PC-9 (cell line): Measurements from ENCODE around the gene SLC26A2. TPM values are rescaled to one million over a fixed set of nuclear protein-coding genes. Genes with fewer than 3 reads are reported as not detected.
A peak's percentile ranks its signal among the peaks of the same experiment; 100 is the strongest.

Experiments used
- BruUV-seq: library from RNA; stranded (reverse); fragments of 400-500 nt; replicated peaks from 2 replicates; lab custom pipeline; 2021; lab: Mats Ljungman, UMichigan
- CTCF ChIA-PET: fragments of 300-600 bp; sonication (Branson Sonifier 250); formaldehyde crosslinking; loops from one replicate; lab custom pipeline; 2022; ENCODE audit warnings: antibody characterized with exemption; lab: Charles Lee
- POLR2A ChIA-PET: fragments of 300-600 bp; sonication (Branson Sonifier 250); formaldehyde crosslinking; loops from one replicate; lab custom pipeline; 2022; ENCODE audit warnings: antibody characterized with exemption; ENCODE audit not compliant: unreplicated experiment; lab: Charles Lee
- DNase-seq, 2 experiments: peaks; one replicate each; pipeline versions ENCODE4 v3.0.0 to v3.0.0-alpha.2; 2015 to 2022; ENCODE audit warnings: mixed read lengths in 1 of 2
- H2AFZ ChIP-seq: fragments of 200-600 bp; sonication (generic); 2 replicates; pipeline ENCODE4 v1.8.1; 2017; ENCODE audit warnings: antibody characterized with exemption
- H3F3A ChIP-seq: fragments of 200-600 bp; sonication (generic); 2 replicates; pipeline ENCODE4 v1.8.1; 2017; ENCODE audit warnings: antibody characterized with exemption, mild to moderate bottlenecking, low read depth; ENCODE audit not compliant: insufficient read depth
- H3K27ac ChIP-seq: fragments of 200-600 bp; sonication (generic); 2 replicates; pipeline ENCODE4 v1.6.1; 2016; ENCODE audit warnings: mixed run types
- H3K27me3 ChIP-seq: fragments of 200-600 bp; sonication (generic); 2 replicates; pipeline ENCODE4 v1.6.1; 2016; ENCODE audit warnings: low read depth, mixed run types; ENCODE audit not compliant: insufficient read depth
- H3K36me3 ChIP-seq: fragments of 200-600 bp; sonication (generic); 2 replicates; pipeline ENCODE4 v1.6.1; 2016; ENCODE audit warnings: low read depth, mixed run types
- H3K4me1 ChIP-seq: fragments of 200-600 bp; sonication (generic); replicated peaks from 2 replicates; pipeline ENCODE4 v1.6.1; 2016; ENCODE audit warnings: mixed run types; ENCODE audit not compliant: insufficient read depth
- H3K4me2 ChIP-seq: fragments of 200-600 bp; sonication (generic); 2 replicates; pipeline ENCODE4 v1.6.1; 2017; ENCODE audit warnings: mixed run types
- H3K4me3 ChIP-seq: fragments of 200-600 bp; sonication (generic); 2 replicates; pipeline ENCODE4 v1.6.1; 2016; ENCODE audit warnings: mixed run types
- H3K79me2 ChIP-seq: fragments of 200-600 bp; sonication (generic); 2 replicates; pipeline ENCODE4 v1.6.1; 2017; ENCODE audit warnings: low read depth, mixed run types
- H3K9me2 ChIP-seq: fragments of 200-600 bp; sonication (generic); 2 replicates; pipeline ENCODE4 v1.8.1; 2017; ENCODE audit warnings: mild to moderate bottlenecking; ENCODE audit not compliant: insufficient read depth
- H3K9me3 ChIP-seq: fragments of 200-600 bp; sonication (generic); 2 replicates; pipeline ENCODE4 v1.8.1; 2016; ENCODE audit warnings: low read depth; ENCODE audit not compliant: insufficient read depth
- H4K20me1 ChIP-seq: fragments of 200-600 bp; sonication (generic); 2 replicates; pipeline ENCODE4 v1.8.1; 2017; ENCODE audit not compliant: insufficient read depth
- EZH2 ChIP-seq: fragments of 200-600 bp; sonication (generic); IDR thresholded peaks from 2 replicates; pipeline ENCODE4 v1.8.0; 2017; ENCODE audit warnings: antibody characterized with exemption, low read depth
- intact Hi-C: fragments of 100-400 bp; cut with micrococcal nuclease; formaldehyde crosslinking; loops from one replicate; pipeline ENCODE4 v1.10.0; 2022; ENCODE audit not compliant: unreplicated experiment
- total RNA-seq: library from RNA; stranded (reverse); gene quantifications from 2 replicates; pipeline ENCODE4 v1.2.3, GENCODE V29; 2021
- TF ChIP-seq, protein P1 (sequence below): fragments of 200-600 bp; sonication (generic); conservative IDR thresholded peaks from 2 replicates; pipeline ENCODE4 v1.6.1; 2017; ENCODE audit warnings: mixed run types, antibody characterized with exemption, mild to moderate bottlenecking, moderate library complexity

The SLC26A2 gene
- total RNA-seq, 1 experiment from 2014 or later, result 13.5 TPM

DNA sequence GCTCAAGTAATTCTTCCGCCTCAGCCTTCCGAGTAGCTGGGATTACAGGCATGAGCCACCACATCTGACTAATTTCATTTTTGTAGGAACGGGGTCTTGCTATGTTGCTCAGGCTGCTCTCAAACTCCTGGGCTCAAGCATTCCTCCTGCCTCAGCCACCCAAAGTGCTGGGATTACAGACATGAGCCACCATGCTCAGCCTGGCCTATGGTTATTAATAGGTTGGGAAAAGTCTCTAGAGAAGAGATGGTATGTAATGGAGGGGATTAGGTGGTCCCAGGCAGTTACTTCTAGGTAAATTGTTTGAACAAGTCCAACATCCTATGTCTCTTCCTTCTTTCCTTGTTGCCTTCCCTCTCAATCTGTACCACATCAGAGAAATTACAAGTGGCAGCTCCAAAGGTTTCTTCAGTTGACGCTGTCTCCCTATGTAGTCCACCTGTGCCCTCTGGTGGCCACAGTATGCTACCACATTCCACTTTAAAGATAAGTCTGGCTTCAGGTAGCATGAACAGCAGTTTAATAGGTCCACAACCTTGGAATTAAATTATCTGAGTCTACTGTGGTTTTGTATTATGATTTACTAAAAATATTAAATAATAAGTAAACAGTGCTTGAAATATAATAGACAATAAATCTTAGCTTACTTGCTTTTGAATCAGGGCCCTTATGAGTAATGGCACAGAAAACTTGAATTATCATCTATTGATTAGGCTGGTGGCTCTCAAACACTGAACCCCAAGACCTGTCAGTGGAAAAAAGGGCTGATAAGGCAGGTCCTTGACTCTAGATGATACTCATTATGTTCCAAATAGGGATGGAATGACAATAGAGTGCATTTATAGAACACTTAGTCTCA lies 30.2 kb downstream of the SLC26A2 start:
- CTCF ChIA-PET, result interaction anchor here (0.5 to 2.2 kb wide), 17 partner anchors 9 to 444 kb away, joined by 3 to 22 read pairs (median 3); partner anchors contain the start of gene TIGD6
- Histone ChIP-seq H3K79me2 (no peaks in the 10 kb centered on the region), H3K9me2 (no peaks in the 10 kb centered on the region), H3F3A (peaks cover 8% of the 10 kb centered on the region), H3K27me3 (no peaks in the 10 kb centered on the region), H3K4me3 (no peak overlapping the region), H3K4me2 (no peak overlapping the region), H4K20me1 (no peaks in the 10 kb centered on the region), H2AFZ (no peak overlapping the region), H3K4me1 (peaks cover 15% of the 10 kb centered on the region), H3K27ac (no peak overlapping the region), H3K36me3 (no peaks in the 10 kb centered on the region), H3K9me3 (no peaks in the 10 kb centered on the region)
- POLR2A ChIA-PET, result no interaction called here
- DNase-seq, result peak; percentile 62 to 70
- intact Hi-C loops, result loop anchor here (1.0 to 5.0 kb wide), 5 partner anchors 28 to 362 kb away; no protein-coding TSS in a partner anchor
- BruUV-seq, result no TSS peak
- TF ChIP-seq, protein P1, sequence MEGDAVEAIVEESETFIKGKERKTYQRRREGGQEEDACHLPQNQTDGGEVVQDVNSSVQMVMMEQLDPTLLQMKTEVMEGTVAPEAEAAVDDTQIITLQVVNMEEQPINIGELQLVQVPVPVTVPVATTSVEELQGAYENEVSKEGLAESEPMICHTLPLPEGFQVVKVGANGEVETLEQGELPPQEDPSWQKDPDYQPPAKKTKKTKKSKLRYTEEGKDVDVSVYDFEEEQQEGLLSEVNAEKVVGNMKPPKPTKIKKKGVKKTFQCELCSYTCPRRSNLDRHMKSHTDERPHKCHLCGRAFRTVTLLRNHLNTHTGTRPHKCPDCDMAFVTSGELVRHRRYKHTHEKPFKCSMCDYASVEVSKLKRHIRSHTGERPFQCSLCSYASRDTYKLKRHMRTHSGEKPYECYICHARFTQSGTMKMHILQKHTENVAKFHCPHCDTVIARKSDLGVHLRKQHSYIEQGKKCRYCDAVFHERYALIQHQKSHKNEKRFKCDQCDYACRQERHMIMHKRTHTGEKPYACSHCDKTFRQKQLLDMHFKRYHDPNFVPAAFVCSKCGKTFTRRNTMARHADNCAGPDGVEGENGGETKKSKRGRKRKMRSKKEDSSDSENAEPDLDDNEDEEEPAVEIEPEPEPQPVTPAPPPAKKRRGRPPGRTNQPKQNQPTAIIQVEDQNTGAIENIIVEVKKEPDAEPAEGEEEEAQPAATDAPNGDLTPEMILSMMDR, result peak; percentile 97
- no peak for TF ChIP-seq EZH2

DNA sequence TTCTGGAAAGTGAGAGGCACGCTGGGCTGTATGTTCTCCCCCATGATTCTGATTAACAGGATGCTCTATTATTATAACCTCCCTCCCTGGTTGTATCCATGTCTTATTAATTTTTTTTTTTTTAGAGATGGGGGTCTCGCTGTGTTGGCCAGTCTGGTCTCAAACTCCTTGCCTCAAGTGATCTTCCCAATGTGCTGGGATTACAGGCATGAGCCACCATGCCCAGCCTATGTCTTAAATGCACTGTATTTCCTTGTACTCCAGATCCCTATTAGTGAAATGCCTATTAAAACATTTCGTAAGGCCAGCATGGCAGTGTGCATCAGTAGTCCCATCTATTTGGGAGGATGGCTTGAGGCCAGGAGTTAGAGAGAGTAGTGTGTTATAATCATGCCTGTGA lies 32.9 kb downstream of the SLC26A2 start:
- Histone ChIP-seq H3K27ac (no peak overlapping the region), H2AFZ (no peak overlapping the region), H4K20me1 (no peaks in the 10 kb centered on the region), H3K4me3 (no peak overlapping the region), H3F3A (peaks cover under 1% of the 10 kb centered on the region; the same call in 1 of the 2 replicates), H3K36me3 (no peaks in the 10 kb centered on the region), H3K9me2 (no peaks in the 10 kb centered on the region), H3K79me2 (no peaks in the 10 kb centered on the region), H3K4me2 (no peak overlapping the region), H3K4me1 (peaks cover 7% of the 10 kb centered on the region), H3K9me3 (no peaks in the 10 kb centered on the region), H3K27me3 (no peaks in the 10 kb centered on the region)
- no peak for TF ChIP-seq EZH2
- TF ChIP-seq, protein P1, result no peak
- no TSS peak for BruUV-seq
- no peak for DNase-seq
- POLR2A ChIA-PET, result interaction anchor here (0.5 to 0.6 kb wide), 2 partner anchors 28 to 156 kb away, joined by 5 read pairs; no protein-coding TSS in a partner anchor
- intact Hi-C loops, result loop anchor here (5.0 kb wide), 1 partner anchor 359 kb away; no protein-coding TSS in a partner anchor
- CTCF ChIA-PET, result interaction anchor here (0.9 to 1.6 kb wide), 2 partner anchors 32 to 160 kb away, joined by 4 read pairs; no protein-coding TSS in a partner anchor

DNA sequence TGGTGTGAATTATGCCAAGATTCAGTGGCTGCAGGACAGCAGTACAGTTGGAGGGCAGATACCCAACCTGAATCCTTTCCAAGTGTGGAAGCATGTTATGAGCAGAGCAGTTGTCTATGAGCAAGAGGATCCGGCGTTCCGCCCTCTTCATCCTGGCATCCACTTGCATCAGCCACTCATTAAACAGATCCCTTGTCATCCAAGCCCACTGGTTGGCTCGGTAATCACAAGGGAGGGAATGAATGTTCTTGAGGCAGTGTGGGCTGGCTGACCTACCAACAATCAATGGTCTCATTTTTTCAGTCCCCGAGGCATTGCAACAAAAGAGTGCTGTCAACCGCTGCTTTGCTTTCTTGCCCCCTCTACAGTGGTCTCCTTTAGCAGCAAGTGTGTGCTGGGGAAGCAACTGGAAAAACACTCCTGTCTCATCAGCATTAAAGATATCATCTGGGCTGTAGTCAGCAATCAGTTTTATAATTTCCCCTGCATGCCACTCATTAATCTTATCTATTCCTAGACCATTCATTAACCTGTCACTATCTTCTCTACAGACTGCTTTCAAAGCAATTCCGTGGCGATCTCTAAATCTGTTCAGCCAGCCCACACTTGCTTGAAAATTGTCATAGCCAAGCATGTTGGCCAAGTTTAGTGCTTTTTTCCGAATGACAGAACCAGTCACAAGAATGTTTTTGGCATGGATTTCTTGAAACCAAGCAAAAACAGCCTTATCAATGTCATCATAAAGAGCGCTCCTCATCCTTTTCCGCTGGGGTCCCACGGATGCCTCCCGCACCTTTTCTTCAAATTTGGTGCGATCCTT lies 35.0 kb downstream of the SLC26A2 start:
- no peaks in the 10 kb centered on the region for H3K9me3 ChIP-seq
- H3K36me3 ChIP-seq, result no peaks in the 10 kb centered on the region
- peaks cover 8% of the 10 kb centered on the region for H3F3A ChIP-seq
- no peak for DNase-seq
- no peak overlapping the region for H3K27ac ChIP-seq
- H3K4me3 ChIP-seq, result no peak overlapping the region
- intact Hi-C loops, result no loop called here
- H4K20me1 ChIP-seq, result no peaks in the 10 kb centered on the region
- peaks cover 4% of the 10 kb centered on the region for H3K79me2 ChIP-seq
- POLR2A ChIA-PET, result no interaction called here
- H3K9me2 ChIP-seq, result no peaks in the 10 kb centered on the region
- H3K27me3 ChIP-seq, result no peaks in the 10 kb centered on the region
- BruUV-seq, result no TSS peak
- TF ChIP-seq EZH2, result no peak
- TF ChIP-seq, protein P1, result no peak
- no peak overlapping the region for H2AFZ ChIP-seq
- H3K4me1 ChIP-seq, result peaks cover 7% of the 10 kb centered on the region
- CTCF ChIA-PET, result no interaction called here
- H3K4me2 ChIP-seq, result no peak overlapping the region
